Tongue (tissue), 2 donors: ENCODE data around the gene ALPL. TPM values are rescaled to one million over a fixed set of nuclear protein-coding genes. Genes with fewer than 3 reads are reported as not detected.

Experiments
- DNase-seq: peaks from one replicate; pipeline ENCODE4 v3.0.0-alpha.2; 2015
- total RNA-seq: library from RNA; depleted of rRNA; stranded (reverse); fragments of >200 nt; gene quantifications from one replicate; pipeline ENCODE4 v1.2.3, GENCODE V29; 2014

The ALPL gene
- total RNA-seq, 1 donor from 2014 or later = 3.8 TPM

DNA sequence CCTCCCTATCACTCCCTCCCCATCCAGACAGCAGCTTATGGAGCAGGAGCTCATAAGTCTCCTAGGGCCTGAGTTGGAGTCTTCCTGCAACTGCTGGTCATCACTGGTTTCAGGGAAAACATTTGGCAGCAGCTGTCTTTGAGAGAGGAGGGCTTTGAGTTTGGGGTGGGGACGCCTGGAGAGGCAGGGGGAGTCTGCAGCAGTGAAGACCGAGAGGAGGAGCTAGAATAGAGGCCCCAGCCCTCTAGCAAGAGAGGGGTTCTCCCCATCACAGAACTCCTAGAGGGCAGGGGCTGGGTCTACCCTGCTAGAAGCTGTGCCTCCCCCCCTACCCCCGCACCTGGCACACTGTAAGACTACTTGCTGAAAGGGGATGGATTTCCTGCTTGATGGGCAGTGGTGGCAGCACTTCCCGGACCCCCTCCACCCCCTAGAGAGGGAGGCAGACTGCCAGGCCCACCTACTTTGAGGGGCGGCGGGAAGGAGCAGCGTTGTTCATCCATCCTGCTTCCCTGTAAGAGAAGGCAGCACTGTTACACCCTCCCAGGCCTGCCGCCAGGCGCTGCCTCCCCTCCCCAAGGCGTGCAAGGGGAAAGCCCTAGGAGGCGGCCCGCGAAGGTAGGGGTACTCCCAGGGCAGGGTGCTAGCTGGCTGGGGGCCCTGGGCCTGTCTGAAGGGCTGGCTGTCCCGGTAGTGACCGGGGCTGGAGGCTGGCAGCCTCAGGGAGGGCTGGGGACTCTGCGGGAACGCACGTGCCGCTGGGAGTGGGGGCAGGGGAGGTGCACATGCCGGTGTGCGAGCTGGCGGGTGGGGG lies 109.5 kb downstream of the ALPL start:
- DNase-seq = peak; percentile 85

DNA sequence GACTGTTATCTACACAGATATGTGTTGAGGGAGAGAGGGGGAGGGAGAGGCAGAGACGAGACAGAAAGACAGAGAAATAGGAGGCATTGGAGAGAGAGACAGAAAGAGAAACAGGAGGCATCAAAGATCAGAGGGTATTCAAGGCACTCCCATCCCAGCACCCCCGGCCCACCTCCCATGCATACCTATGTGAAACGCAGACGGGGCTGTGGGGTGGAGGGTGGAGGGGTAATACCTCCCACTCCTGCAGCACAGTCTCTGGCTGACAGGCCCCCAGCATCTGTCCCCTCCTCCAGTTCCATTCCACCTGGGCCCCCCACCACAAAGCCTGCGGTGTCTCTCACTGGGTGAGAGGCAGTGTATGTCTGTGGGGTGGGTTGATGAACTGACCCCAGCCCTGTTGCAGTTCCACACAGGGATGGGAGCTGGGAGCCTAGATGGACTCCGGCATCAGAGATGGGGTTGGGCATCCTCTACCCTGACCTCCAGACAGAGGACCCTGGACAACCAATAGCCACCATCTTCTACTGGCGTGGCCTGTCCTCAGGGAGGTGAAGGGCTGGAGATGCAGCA lies 110.2 kb downstream of the ALPL start:
- no peak for DNase-seq

GRCh38 chr1:21620011-21620410 lies 110.8 kb downstream of the ALPL start:
- DNase-seq = no peak

- DNase-seq = peak; percentile 85
These were observed 111.3 kb downstream of the ALPL start for GRCh38 chr1:21620496-21620895.

- no peak for DNase-seq
These were observed 111.8 kb downstream of the ALPL start for GRCh38 chr1:21621051-21621450.

GRCh38 chr1:21621761-21622436 lies 112.7 kb downstream of the ALPL start:
- DNase-seq = no peak

DNA sequence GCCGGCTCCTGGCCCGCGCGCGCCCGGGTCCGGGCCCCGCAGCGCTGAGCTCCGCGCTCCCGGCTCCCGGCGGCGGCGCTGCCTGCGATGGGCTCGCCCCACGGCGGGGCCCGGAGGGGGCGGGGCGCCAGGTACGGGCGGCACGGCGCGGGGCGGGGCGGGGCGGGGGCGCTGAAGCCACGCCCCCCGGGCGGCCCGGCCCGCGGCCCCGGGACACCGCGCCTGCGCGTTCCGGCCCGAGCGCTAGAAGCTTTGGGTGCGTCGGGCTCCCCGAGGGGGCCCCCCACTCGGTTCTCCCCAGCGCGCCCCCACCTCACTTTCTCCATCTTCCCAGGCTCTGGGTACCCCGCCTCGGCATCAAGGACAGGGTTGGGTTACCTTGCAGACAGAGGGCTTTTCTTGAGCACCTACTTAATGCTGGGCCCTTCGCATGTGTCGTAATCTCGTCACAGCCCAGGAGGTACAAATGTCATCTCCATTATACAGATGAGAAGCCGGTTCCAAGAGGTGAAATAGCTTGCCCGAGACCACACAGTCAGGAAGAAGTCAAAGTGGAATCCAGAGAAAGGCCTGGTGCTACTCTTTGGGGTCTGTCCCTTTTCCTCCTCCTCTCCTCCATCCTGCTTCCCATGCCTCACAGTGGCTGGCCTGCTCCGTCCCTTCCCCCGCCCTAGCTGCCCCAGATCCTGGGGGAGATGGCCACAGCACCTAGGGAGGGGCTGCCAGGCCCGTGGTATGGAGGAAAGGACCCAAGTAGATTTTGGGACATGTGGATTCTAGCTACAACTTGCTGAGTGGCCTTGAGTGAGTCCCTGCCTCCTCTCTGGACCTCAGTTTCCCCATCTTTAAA lies 113.5 kb downstream of the ALPL start:
- peak; percentile 64 for DNase-seq

DNA sequence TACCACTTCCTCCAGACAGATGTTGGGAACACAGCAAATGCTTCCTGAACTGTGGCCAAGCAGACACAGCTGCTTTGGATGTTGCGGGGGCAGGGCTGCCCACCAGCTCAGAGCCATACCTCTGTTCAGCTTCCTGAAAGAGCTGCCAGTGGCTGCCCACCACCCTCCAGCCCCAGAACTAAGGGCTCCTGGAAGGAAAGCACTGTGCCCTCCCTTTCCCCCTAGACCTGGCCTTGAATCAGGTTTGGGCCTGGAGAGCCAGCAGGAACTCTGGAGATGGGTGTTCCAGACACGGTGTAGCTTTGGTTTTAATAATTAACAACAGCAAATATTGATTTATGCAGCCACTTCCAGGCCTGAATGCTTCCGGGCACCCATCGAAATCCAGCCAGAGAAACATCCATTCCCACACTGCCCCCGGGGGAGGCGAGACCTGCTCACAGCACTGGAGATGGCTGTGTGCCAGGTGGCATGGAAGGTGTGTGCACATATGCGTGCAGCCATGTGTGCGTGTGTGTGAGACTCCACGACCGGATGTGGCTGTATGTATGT lies 114.3 kb downstream of the ALPL start:
- DNase-seq = peak; percentile 80

GRCh38 chr1:21624571-21625389 lies 115.6 kb downstream of the ALPL start:
- DNase-seq = peak; percentile 82

- no peak for DNase-seq
These were observed 116.4 kb downstream of the ALPL start for GRCh38 chr1:21625390-21626190.

DNA sequence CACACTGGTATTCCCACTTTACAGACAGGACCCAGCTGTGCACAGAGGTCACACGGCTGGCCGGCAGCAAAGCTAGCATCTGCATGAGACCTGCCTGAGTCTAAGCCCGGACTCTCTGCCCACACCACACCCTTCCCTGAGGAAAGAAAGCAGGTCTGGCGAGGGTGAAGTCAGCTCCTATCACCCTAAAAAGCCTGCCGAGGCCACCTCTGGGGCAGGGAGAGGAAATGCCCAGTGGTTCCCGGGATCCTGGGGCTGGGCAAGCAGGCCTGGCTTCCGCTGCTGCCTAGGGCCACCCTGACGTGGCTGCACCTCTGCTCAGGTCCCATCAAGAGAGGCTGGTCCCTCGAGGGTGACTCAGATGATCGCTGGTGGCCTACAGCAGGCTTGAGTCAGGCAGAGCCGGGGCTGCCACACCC lies 117.7 kb downstream of the ALPL start:
- no peak for DNase-seq

Other genes starting within 250 kb of the ALPL start
- gene ECE1, start 219.0 kb upstream of the ALPL start, total RNA-seq = 40.9 TPM
- 11.3 TPM for gene NBPF3, start 69.3 kb upstream of the ALPL start, total RNA-seq
- 2.7 TPM for gene RAP1GAP, start 159.9 kb downstream of the ALPL start, total RNA-seq